H7 (cell line): Measurements from ENCODE around the gene NUP54. TPM values are rescaled to one million over a fixed set of nuclear protein-coding genes. Genes with fewer than 3 reads are reported as not detected.

Experiments used
- DNase-seq: peaks from one replicate; pipeline ENCODE4 v3.0.0; 2012
- H3K27me3 ChIP-seq: 2 replicates; pipeline ENCODE4 v1.6.0; 2011; ENCODE audit warnings: mild to moderate bottlenecking, low read length; ENCODE audit not compliant: control insufficient read depth, insufficient read depth
- H3K36me3 ChIP-seq: replicated peaks from 2 replicates; pipeline ENCODE4 v1.5.1; 2011; ENCODE audit warnings: low read length; ENCODE audit not compliant: control insufficient read depth, insufficient read depth
- H3K4me3 ChIP-seq: 2 replicates; pipeline ENCODE4 v1.5.1; 2011; ENCODE audit warnings: low read depth, mild to moderate bottlenecking, control low read depth, low read length, moderate library complexity; ENCODE audit not compliant: insufficient read depth
- total RNA-seq: library from RNA; depleted of rRNA; stranded (reverse); fragments of >200 nt; shearing (Covaris generic); gene quantifications from 2 replicates; pipeline ENCODE4 v1.2.3, GENCODE V29; 2014; rRNA removed

The NUP54 gene, protein sequence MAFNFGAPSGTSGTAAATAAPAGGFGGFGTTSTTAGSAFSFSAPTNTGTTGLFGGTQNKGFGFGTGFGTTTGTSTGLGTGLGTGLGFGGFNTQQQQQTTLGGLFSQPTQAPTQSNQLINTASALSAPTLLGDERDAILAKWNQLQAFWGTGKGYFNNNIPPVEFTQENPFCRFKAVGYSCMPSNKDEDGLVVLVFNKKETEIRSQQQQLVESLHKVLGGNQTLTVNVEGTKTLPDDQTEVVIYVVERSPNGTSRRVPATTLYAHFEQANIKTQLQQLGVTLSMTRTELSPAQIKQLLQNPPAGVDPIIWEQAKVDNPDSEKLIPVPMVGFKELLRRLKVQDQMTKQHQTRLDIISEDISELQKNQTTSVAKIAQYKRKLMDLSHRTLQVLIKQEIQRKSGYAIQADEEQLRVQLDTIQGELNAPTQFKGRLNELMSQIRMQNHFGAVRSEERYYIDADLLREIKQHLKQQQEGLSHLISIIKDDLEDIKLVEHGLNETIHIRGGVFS
- 102 and 122 TPM in 2 replicates for total RNA-seq

DNA sequence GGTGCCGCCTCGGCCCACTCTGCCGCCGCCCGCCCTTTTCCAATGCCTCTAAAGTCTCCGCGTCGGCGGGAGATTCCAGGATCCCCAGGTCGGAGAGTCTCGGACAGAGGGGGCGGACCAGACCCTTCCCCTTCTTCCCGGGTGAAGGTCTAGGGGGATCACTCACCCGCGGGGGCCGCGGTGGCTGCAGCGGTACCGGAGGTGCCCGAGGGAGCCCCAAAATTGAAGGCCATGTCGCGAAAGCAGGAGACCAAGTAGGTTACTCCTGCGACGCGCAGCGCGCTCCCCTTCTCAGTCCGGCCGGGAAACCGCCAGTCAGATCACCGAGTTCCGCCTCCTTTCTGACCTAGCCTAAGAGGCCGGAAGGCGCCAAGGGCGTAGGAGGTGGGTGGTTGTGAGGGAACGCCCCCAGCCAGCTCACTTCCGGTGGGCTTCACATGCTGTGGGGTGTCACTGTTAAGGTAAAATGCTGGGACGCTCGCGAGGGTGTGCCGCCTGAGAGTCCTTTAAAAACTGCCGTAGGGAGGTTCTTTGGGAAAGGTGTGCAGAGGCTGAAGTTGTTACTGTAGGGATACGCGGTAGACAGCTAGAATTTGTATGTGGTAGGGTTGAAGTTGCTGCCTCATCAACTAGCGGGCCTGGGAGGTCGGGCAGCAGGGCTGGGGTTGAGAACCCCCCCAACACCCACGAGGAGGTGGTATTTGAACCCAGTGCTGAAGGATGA, at the start of gene NUP54:
Gene NUP54 (minus strand): TSS at position 256 of the 724 bp plus-strand sequence. CDS start 23 bp downstream, at position 233.
- H3K36me3 ChIP-seq, result peaks cover 5% of the 10 kb centered on the region
- H3K4me3 ChIP-seq, result peak within 1 kb of the TSS; percentile 77
- no peaks in the 10 kb centered on the region for H3K27me3 ChIP-seq
- DNase-seq, result peak; percentile 87

DNA sequence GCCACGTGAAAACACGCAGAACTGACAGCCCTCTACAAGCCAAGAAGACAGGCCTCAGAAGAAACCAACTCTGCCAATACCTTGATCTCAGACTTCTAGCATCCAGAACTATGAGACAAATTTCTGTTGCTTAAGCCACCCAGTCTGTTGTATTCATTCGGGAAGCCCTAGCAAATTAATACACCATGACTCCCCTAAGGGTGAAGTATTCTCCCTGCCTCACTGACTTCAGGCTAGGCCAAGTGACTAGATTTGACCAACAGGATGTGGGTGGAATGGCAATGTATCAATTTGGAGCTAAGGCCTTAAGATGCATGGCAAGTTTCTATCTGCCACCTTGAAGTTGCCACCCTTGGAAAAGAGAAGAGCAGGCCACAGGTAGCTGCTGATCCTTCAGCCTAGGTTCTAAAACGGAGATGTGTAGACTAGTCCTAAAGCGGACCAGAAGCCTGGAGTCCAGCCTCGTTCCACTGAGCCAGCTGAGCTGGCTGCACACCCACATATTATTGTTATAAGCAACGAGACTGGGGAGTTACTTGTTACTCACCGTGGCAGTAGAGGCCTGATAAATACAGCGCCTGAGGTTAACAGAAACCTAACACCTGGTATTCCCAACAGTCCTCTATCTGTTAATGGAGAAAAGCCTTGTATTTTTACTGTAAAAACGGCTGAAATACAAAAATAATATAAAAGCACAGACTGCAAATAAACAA, 49.0 kb upstream of the NUP54 start:
- no peaks in the 10 kb centered on the region for H3K27me3 ChIP-seq
- H3K36me3 ChIP-seq, result peaks cover 6% of the 10 kb centered on the region
- DNase-seq, result no peak
- no peak overlapping the region for H3K4me3 ChIP-seq

DNA sequence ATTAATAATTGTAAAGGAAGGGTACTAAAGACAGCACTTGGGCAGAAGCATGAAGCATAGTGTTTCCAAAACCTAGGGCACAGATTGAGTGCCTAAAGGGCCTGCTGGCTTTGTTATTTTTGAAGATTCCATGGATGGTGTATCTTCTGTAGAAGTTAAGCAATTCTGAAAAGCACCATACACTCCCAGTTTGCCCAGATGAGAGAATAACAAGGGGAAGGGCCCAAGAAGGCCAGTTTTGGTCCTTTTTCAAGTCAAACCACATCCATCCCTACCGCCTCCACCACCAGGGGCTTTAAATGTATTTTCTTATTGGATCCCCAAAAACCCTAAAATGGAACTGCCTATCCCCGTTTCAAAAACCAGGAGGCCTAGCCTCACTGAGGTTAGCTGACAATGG, 48.2 kb upstream of the NUP54 start:
- Histone ChIP-seq H3K4me3 (no peak overlapping the region), H3K27me3 (no peaks in the 10 kb centered on the region), H3K36me3 (peaks cover 6% of the 10 kb centered on the region)
- DNase-seq, result no peak

DNA sequence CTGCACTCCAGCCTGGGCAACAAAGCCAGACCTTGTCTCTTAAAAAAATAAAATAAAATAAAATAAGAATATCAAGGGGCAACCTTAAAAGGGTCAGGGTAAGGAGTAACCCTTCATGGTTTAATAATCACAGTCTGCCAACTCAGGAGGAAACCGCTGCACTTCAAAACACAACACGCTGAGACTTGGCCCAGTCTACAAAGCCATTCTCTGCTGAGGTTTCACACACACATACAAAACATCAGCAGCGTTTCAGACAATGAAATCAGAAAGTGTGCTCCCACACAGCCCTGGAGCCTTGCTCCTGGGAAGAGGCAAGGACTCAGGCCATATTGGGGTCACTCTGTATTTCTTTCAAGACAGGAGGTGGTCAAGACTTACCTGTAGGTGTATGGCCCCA, 47.1 kb upstream of the NUP54 start:
- Histone ChIP-seq H3K4me3 (no peak overlapping the region), H3K36me3 (peaks cover 6% of the 10 kb centered on the region), H3K27me3 (no peaks in the 10 kb centered on the region)
- DNase-seq, result no peak

DNA sequence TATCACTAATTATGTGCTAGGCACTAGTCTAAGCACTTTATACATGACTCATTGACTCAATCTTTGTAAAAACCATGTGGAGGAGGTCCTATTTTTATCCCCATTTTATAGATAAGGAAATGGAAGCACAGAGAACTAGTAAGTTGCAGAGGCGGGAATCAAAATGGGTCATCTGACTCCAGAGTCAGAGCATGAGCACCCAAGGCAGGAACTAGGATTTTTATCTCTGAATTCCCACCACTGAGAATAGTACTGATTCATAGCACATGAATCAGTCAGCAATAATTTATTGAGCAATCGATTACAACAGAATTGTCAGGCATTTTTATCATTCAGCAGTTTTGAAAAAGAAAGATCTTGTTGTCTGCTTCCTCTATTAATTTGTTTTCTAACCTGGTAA, 46.1 kb upstream of the NUP54 start:
- DNase-seq, result no peak

DNA sequence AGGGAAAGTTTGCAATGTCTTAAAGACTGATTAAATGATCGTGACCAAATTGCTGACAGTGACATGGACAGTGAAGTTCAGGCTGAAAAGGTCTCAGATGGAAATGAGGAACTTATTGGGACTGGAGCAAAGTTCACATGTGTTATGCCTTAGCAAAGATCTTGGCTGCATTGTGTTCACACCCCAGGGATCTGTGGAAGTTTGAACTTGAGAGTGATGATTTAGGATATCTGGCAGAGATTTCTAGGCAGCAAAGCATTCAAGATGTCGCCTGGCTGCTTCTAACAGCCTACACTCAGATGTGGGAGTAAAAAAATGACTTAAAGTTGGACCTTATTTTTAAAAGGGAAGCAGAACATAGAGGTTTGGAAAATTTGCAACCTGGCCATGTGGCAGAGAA, 44.0 kb upstream of the NUP54 start:
- DNase-seq, result no peak
- Histone ChIP-seq H3K4me3 (no peak overlapping the region), H3K27me3 (no peaks in the 10 kb centered on the region), H3K36me3 (peaks cover 6% of the 10 kb centered on the region)

More for the DNA sequence above, 46.1 kb upstream of the NUP54 start:
- Histone ChIP-seq H3K4me3 (no peak overlapping the region), H3K27me3 (no peaks in the 10 kb centered on the region), H3K36me3 (peaks cover 6% of the 10 kb centered on the region)

DNA sequence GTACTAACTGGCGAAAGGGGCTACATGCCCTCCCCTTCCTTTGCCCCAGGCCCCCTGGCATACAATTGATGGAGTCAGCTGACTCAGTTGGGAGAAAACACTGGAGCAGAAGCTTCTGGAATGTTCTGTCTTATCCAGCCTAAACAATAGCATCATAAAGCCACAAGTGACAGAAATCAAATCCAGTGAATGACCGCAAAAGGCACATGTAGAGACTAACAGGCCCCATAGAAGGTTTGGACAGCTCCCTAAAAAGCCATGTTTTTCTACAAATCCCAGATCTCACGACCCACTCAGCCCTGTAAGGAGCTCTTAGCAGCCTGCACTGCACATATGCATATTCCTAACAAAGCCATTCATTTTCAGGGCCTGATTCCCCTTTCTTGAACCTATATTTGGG, 40.4 kb upstream of the NUP54 start:
- no peaks in the 10 kb centered on the region for H3K27me3 ChIP-seq
- H3K4me3 ChIP-seq, result no peak overlapping the region
- no peak for DNase-seq
- H3K36me3 ChIP-seq, result peaks cover 3% of the 10 kb centered on the region

DNA sequence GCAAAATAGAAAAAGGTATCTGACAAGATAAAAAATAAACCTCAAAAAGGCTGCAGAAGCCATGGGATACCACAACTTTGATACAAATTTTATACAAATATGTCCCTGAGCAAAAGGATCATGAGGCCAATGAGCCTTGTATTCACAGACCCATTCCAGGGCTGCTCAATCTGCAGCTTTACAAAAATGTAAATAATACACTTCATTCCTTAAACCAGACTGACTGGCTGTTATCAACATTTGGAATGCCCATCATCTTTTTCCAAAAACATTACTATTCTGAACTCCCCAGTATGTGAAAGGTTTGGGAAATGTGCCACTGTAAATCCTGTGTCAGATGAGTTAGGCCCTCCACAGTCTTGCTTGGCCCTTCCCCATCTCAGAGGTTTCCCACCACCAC, 40.0 kb upstream of the NUP54 start:
- peaks cover 3% of the 10 kb centered on the region for H3K36me3 ChIP-seq
- H3K27me3 ChIP-seq, result no peaks in the 10 kb centered on the region
- H3K4me3 ChIP-seq, result no peak overlapping the region
- no peak for DNase-seq

DNA sequence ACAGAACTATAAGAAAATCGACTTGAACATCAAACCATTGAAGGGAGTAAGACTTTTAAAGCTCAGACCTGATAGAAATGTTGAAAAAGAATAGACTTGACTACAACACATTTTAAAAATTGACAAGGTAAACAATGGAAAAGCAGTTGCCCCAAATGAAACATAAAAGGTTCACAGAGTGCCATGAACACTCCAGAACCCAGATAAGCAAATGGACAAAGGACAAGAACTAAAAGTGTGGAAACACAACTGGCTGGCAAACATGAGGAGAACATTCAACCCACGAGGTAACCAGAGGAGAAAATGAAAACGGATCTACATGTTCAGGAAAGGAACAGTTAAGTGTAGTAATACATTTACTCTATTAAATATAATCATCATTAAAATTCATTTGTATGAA, 39.0 kb upstream of the NUP54 start:
- Histone ChIP-seq H3K27me3 (no peaks in the 10 kb centered on the region), H3K4me3 (no peak overlapping the region), H3K36me3 (no peaks in the 10 kb centered on the region; the same call in 1 of the 2 replicates)
- DNase-seq, result no peak

DNA sequence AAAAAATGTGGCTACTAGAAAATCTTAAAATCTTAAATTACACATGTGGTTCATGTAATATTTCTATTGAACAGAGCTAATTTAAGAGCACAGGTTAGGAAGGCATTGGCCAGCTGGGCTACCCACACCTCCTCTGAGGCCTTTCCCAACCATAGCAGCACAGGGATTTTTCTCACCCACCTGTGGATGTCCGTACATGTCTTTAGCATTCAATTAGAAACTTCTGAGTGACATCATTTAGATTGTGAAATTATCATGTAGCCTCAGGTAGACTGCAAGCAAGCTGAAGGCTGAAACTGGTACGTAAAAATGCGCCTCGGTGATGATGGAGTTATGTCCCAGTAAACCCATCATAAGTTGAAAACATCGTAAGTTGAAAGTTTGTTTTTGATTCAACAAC, 34.3 kb upstream of the NUP54 start:
- DNase-seq, result no peak
- no peaks in the 10 kb centered on the region; the same call in none of the 2 replicates for H3K36me3 ChIP-seq
- H3K4me3 ChIP-seq, result no peak overlapping the region
- H3K27me3 ChIP-seq, result no peaks in the 10 kb centered on the region

DNA sequence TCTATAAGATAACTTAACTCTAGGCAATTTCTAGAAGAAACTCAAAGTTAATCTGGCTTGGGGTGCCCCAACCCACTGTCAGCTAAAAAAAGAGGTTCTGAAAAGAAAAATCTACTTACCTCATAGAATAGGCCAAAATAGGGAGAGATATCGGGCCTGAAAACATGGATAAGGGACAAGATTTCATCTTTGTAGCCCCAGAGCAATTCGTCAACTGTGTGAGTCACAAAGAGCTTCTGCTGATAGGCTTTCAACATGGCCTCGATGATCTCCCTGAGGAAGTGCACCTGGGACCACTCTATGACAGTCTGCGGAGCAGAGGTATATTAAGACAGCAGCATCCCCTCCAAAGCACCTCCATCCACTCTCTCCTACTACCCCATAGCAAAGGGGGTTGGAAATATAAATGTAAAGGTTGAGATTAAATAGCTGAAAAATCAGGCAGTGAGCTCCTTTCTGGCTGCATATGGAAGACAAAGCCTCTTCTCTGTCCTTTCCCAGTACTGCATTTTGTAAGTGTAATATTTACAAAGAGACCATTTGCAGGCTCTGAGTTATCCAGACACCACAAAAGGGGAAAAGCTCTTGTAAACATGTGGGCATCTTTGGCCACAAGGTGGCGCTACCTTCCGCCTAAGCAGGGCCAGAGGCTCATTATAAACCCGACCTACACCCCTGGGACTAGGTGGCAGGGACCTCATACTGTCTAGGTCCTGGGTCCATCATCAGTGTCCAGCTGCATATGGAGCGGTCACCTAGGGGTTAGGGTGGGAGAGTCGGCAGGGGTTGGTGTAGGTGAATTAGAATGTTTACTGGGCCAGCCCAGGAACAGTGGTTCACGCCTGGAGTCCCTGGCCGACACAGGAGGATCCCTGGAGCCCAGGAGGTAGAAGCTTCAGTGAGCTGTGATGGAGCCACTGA, 31.5 kb upstream of the NUP54 start:
- Histone ChIP-seq H3K4me3 (no peak overlapping the region), H3K36me3 (no peaks in the 10 kb centered on the region; the same call in none of the 2 replicates), H3K27me3 (no peaks in the 10 kb centered on the region)
- DNase-seq, result peak; percentile 79

DNA sequence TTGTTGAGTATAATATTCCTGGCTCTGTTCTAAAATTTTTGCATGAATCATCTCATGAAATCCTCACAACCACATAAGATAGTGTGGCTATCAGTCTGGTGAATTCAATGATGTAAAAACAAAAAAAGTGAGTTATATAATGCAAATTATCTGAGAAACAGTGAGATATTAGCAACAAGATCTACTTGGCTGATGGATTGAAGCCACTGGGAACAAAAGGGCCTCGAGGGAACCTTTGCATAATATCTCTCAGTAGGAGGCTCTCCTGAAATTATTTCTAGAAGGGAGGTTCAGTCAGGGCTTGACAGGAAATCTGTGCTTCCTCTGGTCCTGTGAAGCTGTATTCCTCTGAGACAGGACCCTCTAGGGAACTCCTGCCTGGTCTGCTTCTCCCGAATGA, 30.1 kb upstream of the NUP54 start:
- Histone ChIP-seq H3K36me3 (no peaks in the 10 kb centered on the region; the same call in none of the 2 replicates), H3K4me3 (no peak overlapping the region), H3K27me3 (no peaks in the 10 kb centered on the region)
- no peak for DNase-seq

DNA sequence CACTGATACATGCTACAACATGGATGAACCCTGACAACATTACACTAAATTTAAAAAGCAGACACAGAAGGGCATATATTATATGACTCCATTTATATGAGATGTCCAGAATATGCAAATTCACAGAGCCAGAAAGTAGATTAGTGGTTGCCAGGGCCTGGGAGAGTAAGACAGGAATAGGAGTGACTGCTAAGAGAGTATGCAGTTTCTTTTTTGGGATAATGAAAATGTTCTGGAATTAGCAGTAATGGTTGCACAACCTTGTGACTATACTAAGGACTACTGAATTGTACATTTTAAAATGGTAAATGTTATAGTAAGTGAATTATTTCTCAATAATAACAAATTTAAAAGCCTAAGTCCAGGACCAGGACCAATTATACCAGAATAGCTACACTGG, 29.5 kb upstream of the NUP54 start:
- Histone ChIP-seq H3K27me3 (no peaks in the 10 kb centered on the region), H3K4me3 (no peak overlapping the region), H3K36me3 (no peaks in the 10 kb centered on the region; the same call in none of the 2 replicates)
- DNase-seq, result no peak
